ENCODE measurements around the gene ZBTB46. TPM values are rescaled to one million over a fixed set of nuclear protein-coding genes. Genes with fewer than 3 reads are reported as not detected.
A peak's percentile ranks its signal among the peaks of the same experiment; 100 is the strongest.

The ZBTB46 gene
- total and polyA plus RNA-seq, 10 of the 15 experiments (the other 5 are each of a cell fraction or from before 2014, with no cell fraction given) = 0.15 to 0.92 (median 0.34) TPM

DNA sequence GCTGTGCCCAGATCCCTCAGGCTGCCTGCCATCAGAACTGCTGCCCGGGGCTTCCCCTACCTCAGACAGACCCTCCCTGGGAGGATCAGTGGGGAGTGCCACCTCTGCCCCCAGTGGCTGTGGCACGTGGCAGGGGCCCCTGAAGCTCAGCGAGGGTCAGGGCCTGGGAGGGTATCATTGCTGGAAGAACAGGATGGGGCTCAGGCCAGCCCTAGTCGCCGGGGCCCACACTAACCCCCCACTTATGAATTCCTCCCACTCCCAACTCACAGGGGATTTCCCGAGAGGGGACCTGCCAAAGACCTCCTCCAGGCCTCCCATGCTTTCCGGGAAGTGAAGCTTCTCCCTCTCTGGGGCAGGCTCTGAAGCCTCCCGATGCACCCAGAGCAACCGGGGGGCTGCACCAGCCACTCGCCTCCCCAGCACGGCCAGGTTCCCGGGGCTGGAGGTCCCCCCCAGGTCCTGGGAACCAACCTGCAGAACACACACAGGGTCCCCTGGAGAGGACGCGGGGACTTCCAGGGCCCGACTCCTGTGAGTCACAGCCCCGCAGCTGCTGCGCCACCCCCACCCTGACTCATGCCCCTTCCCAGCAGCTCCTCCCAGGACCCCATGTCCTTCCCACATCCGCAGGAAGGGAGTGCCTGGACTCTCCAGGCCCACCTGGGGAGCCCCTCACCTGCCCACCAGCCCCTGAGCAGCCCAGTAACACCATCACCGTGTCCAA, 132.2 kb downstream of the ZBTB46 start (continued):
- TF ChIP-seq MYB (IDR thresholded peaks at IDR 0.05; ENCODE audit: borderline replicate concordance, low read depth, low read length) (no peak), ZSCAN29 (IDR thresholded peaks at IDR 0.05) (no peak), SUZ12 (IDR thresholded peaks at IDR 0.05; ENCODE audit: unreplicated experiment) (no peak), ATF7 (IDR thresholded peaks at IDR 0.05; ENCODE audit: low read depth) (no peak), HDGF (IDR thresholded peaks at IDR 0.05) (0 out of 2 replicates have a peak, but pooled peaks have one; percentile 36), NFYA (IDR thresholded peaks at IDR 0.05; ENCODE audit: borderline replicate concordance, low read depth, low read length) (no peak), SRF (IDR thresholded peaks at IDR 0.05; ENCODE audit: low read depth in 2 of 2, low read length in 2 of 2) (no peak), IKZF1 (conservative IDR thresholded peaks at IDR 0.05) (peak; percentile 88), KAT2A (conservative IDR thresholded peaks at IDR 0.05; ENCODE audit: control insufficient read depth, low read depth, low read length) (no peak), LARP7 (IDR thresholded peaks at IDR 0.05) (no peak), NR2F1 (conservative IDR thresholded peaks at IDR 0.05) (no peak; the same call in 1 of the 2 replicates), IRF4 (IDR thresholded peaks at IDR 0.05; ENCODE audit: low read depth, low read length) (no peak), RUNX3 (IDR thresholded peaks at IDR 0.05; ENCODE audit: low read length) (peak; percentile 24; the same call in 1 of the 2 replicates), BHLHE40 (IDR thresholded peaks at IDR 0.05; ENCODE audit: borderline replicate concordance in 1 of 2, low read depth in 2 of 2, low read length in 1 of 2) (peak in 1 of 2 experiments; percentile 69; a peak in 2 of 4 replicates), TAF1 (IDR thresholded peaks at IDR 0.05; ENCODE audit: borderline replicate concordance, low read depth, low read length) (no peak), MEF2A (IDR thresholded peaks at IDR 0.05; ENCODE audit: insufficient read depth, low read depth, low read length) (no peak), CBX3 (IDR thresholded peaks at IDR 0.05; ENCODE audit: borderline replicate concordance, low read depth) (no peak)
- TF ChIP-seq, protein P1, sequence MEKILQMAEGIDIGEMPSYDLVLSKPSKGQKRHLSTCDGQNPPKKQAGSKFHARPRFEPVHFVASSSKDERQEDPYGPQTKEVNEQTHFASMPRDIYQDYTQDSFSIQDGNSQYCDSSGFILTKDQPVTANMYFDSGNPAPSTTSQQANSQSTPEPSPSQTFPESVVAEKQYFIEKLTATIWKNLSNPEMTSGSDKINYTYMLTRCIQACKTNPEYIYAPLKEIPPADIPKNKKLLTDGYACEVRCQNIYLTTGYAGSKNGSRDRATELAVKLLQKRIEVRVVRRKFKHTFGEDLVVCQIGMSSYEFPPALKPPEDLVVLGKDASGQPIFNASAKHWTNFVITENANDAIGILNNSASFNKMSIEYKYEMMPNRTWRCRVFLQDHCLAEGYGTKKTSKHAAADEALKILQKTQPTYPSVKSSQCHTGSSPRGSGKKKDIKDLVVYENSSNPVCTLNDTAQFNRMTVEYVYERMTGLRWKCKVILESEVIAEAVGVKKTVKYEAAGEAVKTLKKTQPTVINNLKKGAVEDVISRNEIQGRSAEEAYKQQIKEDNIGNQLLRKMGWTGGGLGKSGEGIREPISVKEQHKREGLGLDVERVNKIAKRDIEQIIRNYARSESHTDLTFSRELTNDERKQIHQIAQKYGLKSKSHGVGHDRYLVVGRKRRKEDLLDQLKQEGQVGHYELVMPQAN (conservative IDR thresholded peaks at IDR 0.05) = no peak
- TF ChIP-seq, protein P2, sequence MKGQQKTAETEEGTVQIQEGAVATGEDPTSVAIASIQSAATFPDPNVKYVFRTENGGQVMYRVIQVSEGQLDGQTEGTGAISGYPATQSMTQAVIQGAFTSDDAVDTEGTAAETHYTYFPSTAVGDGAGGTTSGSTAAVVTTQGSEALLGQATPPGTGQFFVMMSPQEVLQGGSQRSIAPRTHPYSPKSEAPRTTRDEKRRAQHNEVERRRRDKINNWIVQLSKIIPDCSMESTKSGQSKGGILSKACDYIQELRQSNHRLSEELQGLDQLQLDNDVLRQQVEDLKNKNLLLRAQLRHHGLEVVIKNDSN (IDR thresholded peaks at IDR 0.05; ENCODE audit: borderline replicate concordance, extremely low read length, insufficient read depth, low read depth, low read length) = no peak
- TF ChIP-seq, protein P3, sequence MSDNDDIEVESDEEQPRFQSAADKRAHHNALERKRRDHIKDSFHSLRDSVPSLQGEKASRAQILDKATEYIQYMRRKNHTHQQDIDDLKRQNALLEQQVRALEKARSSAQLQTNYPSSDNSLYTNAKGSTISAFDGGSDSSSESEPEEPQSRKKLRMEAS (IDR thresholded peaks at IDR 0.05; ENCODE audit: low read depth, low read length) = no peak
- TF ChIP-seq, protein P4, sequence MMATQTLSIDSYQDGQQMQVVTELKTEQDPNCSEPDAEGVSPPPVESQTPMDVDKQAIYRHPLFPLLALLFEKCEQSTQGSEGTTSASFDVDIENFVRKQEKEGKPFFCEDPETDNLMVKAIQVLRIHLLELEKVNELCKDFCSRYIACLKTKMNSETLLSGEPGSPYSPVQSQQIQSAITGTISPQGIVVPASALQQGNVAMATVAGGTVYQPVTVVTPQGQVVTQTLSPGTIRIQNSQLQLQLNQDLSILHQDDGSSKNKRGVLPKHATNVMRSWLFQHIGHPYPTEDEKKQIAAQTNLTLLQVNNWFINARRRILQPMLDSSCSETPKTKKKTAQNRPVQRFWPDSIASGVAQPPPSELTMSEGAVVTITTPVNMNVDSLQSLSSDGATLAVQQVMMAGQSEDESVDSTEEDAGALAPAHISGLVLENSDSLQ (IDR thresholded peaks at IDR 0.05) = no peak
- TF ChIP-seq, protein P5, sequence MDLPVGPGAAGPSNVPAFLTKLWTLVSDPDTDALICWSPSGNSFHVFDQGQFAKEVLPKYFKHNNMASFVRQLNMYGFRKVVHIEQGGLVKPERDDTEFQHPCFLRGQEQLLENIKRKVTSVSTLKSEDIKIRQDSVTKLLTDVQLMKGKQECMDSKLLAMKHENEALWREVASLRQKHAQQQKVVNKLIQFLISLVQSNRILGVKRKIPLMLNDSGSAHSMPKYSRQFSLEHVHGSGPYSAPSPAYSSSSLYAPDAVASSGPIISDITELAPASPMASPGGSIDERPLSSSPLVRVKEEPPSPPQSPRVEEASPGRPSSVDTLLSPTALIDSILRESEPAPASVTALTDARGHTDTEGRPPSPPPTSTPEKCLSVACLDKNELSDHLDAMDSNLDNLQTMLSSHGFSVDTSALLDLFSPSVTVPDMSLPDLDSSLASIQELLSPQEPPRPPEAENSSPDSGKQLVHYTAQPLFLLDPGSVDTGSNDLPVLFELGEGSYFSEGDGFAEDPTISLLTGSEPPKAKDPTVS (IDR thresholded peaks at IDR 0.05; ENCODE audit: low read depth, low read length) = no peak
- TF ChIP-seq, protein P6, sequence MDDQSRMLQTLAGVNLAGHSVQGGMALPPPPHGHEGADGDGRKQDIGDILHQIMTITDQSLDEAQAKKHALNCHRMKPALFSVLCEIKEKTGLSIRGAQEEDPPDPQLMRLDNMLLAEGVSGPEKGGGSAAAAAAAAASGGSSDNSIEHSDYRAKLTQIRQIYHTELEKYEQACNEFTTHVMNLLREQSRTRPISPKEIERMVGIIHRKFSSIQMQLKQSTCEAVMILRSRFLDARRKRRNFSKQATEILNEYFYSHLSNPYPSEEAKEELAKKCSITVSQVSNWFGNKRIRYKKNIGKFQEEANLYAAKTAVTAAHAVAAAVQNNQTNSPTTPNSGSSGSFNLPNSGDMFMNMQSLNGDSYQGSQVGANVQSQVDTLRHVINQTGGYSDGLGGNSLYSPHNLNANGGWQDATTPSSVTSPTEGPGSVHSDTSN (IDR thresholded peaks at IDR 0.05; ENCODE audit: insufficient replicate concordance, low read depth, low read length) = no peak

All from GM12878 (cell line).